ENCODE results near the gene NARS2.

The NARS2 gene

DNA sequence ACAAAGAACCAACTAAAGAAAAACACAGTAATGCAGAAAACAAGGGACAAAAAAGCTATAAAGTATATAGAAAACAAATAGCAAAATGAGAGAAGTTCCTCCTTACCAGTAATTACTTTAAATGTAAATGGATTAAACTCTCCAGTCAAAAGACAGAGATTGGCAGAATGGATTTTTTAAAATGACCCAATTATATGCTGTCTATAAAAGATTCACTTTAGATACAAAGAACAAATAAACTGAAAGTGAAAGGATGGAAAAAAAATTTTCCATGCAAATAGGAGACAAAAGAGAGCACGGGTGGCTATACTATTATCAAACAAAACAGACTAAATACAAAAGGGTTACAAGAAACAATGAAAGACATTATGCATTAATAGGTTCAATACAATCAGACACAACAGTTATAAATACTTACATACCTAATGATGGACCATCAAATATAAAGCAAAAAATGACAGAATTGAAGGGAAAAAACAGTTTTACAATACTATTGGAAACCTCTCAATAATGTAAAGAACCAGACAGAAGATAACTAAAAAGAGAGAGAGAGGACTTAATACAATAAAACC is 64.6 kb downstream of the NARS2 start:
- no peak overlapping the region for H3K4me3 ChIP-seq (ENCODE audit: low read length)
- H4K20me1 ChIP-seq (ENCODE audit: insufficient read depth, low read length): no peaks in the 10 kb centered on the region
- H3F3A ChIP-seq (ENCODE audit: insufficient read depth, low read length): no peaks in the 10 kb centered on the region
- H3K27me3 ChIP-seq (replicated peaks; ENCODE audit: insufficient read depth, low read length): no peaks in the 10 kb centered on the region
- 0 out of 2 replicates have a peak, but pooled peaks cover 3% of the 10 kb centered on the region for H3K9me3 ChIP-seq (replicated peaks; ENCODE audit: insufficient read depth, low read length)
- H3K4me2 ChIP-seq (ENCODE audit: low read depth, low read length): no peak overlapping the region
- H2AFZ ChIP-seq (ENCODE audit: low read length): no peak overlapping the region
- H3K4me1 ChIP-seq (ENCODE audit: low read length): no peaks in the 10 kb centered on the region
- TF ChIP-seq, protein P1, sequence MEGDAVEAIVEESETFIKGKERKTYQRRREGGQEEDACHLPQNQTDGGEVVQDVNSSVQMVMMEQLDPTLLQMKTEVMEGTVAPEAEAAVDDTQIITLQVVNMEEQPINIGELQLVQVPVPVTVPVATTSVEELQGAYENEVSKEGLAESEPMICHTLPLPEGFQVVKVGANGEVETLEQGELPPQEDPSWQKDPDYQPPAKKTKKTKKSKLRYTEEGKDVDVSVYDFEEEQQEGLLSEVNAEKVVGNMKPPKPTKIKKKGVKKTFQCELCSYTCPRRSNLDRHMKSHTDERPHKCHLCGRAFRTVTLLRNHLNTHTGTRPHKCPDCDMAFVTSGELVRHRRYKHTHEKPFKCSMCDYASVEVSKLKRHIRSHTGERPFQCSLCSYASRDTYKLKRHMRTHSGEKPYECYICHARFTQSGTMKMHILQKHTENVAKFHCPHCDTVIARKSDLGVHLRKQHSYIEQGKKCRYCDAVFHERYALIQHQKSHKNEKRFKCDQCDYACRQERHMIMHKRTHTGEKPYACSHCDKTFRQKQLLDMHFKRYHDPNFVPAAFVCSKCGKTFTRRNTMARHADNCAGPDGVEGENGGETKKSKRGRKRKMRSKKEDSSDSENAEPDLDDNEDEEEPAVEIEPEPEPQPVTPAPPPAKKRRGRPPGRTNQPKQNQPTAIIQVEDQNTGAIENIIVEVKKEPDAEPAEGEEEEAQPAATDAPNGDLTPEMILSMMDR (IDR thresholded peaks at IDR 0.05; ENCODE audit: low read length): no peak
- TF ChIP-seq EZH2 (optimal IDR thresholded peaks at IDR 0.05; ENCODE audit: low read depth, low read length): no peak
- no peak for TF ChIP-seq EZH2phosphoT487 (IDR thresholded peaks at IDR 0.05; ENCODE audit: low read length)
- no peaks in the 10 kb centered on the region for H3K36me3 ChIP-seq (replicated peaks; ENCODE audit: insufficient read depth, low read length)
- H3K27ac ChIP-seq (ENCODE audit: low read length): no peak overlapping the region
- H3K9me2 ChIP-seq (replicated peaks; ENCODE audit: insufficient read depth, low read length): no peaks in the 10 kb centered on the region
- no peak overlapping the region for H3K9ac ChIP-seq (ENCODE audit: low read length)
- DNase-seq: no peak
- no peaks in the 10 kb centered on the region for H3K79me2 ChIP-seq (ENCODE audit: low read length)

DNA sequence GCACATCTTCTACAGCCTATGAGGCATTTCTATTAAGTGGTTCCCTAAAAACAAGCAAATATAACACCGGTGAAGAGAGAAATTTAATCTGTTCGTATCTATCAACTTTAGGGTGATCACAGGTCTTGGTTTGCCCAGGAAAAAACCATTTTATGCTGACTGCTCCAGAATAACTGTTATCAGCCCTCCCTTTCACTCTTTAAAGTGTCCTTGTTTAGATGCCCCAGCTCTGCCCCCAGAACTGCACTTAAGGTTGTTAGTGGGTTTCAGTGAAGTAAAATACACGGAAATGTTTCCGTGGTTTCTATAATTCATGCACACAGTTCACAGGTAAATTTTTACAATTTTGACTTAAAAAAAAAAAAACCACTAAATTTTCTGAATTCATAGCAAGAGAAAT is 70.0 kb downstream of the NARS2 start:
- H3K27me3 ChIP-seq (replicated peaks; ENCODE audit: insufficient read depth, low read length): no peaks in the 10 kb centered on the region
- no peaks in the 10 kb centered on the region for H3K79me2 ChIP-seq (ENCODE audit: low read length)
- no peaks in the 10 kb centered on the region for H3K4me1 ChIP-seq (ENCODE audit: low read length)
- H4K20me1 ChIP-seq (ENCODE audit: insufficient read depth, low read length): no peaks in the 10 kb centered on the region
- no peak for DNase-seq
- H3K9me2 ChIP-seq (replicated peaks; ENCODE audit: insufficient read depth, low read length): no peaks in the 10 kb centered on the region
- H3K9ac ChIP-seq (ENCODE audit: low read length): no peak overlapping the region
- TF ChIP-seq EZH2phosphoT487 (IDR thresholded peaks at IDR 0.05; ENCODE audit: low read length) (no peak), EZH2 (optimal IDR thresholded peaks at IDR 0.05; ENCODE audit: low read depth, low read length) (no peak)
- TF ChIP-seq, protein P1 (IDR thresholded peaks at IDR 0.05; ENCODE audit: low read length): no peak
- no peak overlapping the region for H3K27ac ChIP-seq (ENCODE audit: low read length)
- no peaks in the 10 kb centered on the region for H3K36me3 ChIP-seq (replicated peaks; ENCODE audit: insufficient read depth, low read length)
- no peaks in the 10 kb centered on the region for H3K9me3 ChIP-seq (replicated peaks; ENCODE audit: insufficient read depth, low read length)
- H3K4me2 ChIP-seq (ENCODE audit: low read depth, low read length): no peak overlapping the region
- no peak overlapping the region for H2AFZ ChIP-seq (ENCODE audit: low read length)
- no peak overlapping the region for H3K4me3 ChIP-seq (ENCODE audit: low read length)
- no peaks in the 10 kb centered on the region for H3F3A ChIP-seq (ENCODE audit: insufficient read depth, low read length)

DNA sequence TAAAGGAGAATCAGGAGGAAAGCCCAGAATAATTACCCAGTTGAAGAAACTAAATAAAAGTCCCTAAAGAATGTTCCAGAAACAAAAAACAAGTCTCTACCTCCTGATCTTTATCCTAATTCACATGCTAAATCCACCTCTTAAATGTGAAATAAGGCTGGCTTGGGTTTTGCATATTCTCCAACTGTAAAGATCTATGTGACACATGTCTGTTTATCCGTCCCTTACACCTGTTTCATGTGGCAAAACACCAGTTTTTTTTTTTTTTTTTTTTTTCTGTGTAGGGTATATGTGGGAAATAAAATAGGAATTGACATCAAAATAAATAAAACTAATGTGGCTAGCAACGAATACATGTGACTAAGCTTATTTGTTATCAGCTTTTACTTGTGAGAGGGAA is 70.5 kb downstream of the NARS2 start:
- TF ChIP-seq EZH2phosphoT487 (IDR thresholded peaks at IDR 0.05; ENCODE audit: low read length) (no peak), EZH2 (optimal IDR thresholded peaks at IDR 0.05; ENCODE audit: low read depth, low read length) (no peak)
- TF ChIP-seq, protein P1 (IDR thresholded peaks at IDR 0.05; ENCODE audit: low read length): no peak
- Histone ChIP-seq H3K79me2 (ENCODE audit: low read length) (no peaks in the 10 kb centered on the region), H3K4me1 (ENCODE audit: low read length) (no peaks in the 10 kb centered on the region), H3K4me2 (ENCODE audit: low read depth, low read length) (no peak overlapping the region), H4K20me1 (ENCODE audit: insufficient read depth, low read length) (no peaks in the 10 kb centered on the region), H3K9me2 (replicated peaks; ENCODE audit: insufficient read depth, low read length) (no peaks in the 10 kb centered on the region), H3K27me3 (replicated peaks; ENCODE audit: insufficient read depth, low read length) (no peaks in the 10 kb centered on the region), H3K4me3 (ENCODE audit: low read length) (no peak overlapping the region), H3K27ac (ENCODE audit: low read length) (no peak overlapping the region), H2AFZ (ENCODE audit: low read length) (no peak overlapping the region), H3K36me3 (replicated peaks; ENCODE audit: insufficient read depth, low read length) (no peaks in the 10 kb centered on the region), H3K9ac (ENCODE audit: low read length) (no peak overlapping the region), H3K9me3 (replicated peaks; ENCODE audit: insufficient read depth, low read length) (no peaks in the 10 kb centered on the region), H3F3A (ENCODE audit: insufficient read depth, low read length) (no peaks in the 10 kb centered on the region)
- DNase-seq: no peak
